Measurements from ENCODE around the gene MBOAT2.

Gene MBOAT2

GRCh38 chr2:8857709-8858108 lies 145.8 kb downstream of the MBOAT2 start:
- no peaks in the 10 kb centered on the region for H3K36me3 ChIP-seq (ENCODE audit: control insufficient read depth, low read length)
- no peak for TF ChIP-seq CTCF (IDR thresholded peaks at IDR 0.05; ENCODE audit: low read depth, low read length, poor library complexity, severe bottlenecking)
- no peak for TF ChIP-seq EZH2phosphoT487 (IDR thresholded peaks at IDR 0.05; ENCODE audit: borderline replicate concordance, low read length)
- no peaks in the 10 kb centered on the region for H3K9me3 ChIP-seq (ENCODE audit: control insufficient read depth, insufficient read depth, low read length)
- no peak overlapping the region for H3K27ac ChIP-seq (ENCODE audit: low read depth, low read length)
- no peak overlapping the region for H3K4me2 ChIP-seq (ENCODE audit: low read length)
- H4K20me1 ChIP-seq (ENCODE audit: control insufficient read depth, insufficient read depth, low read depth, low read length): no peaks in the 10 kb centered on the region
- H3K27me3 ChIP-seq (ENCODE audit: control insufficient read depth, low read length): no peaks in the 10 kb centered on the region
- H3K79me2 ChIP-seq (ENCODE audit: control insufficient read depth, low read length): no peaks in the 10 kb centered on the region
- H3F3A ChIP-seq (ENCODE audit: control insufficient read depth, insufficient read depth): no peaks in the 10 kb centered on the region
- H3K4me3 ChIP-seq (ENCODE audit: low read length): no peak overlapping the region
- H3K4me1 ChIP-seq (ENCODE audit: control insufficient read depth, low read length): no peaks in the 10 kb centered on the region
- H3K9me2 ChIP-seq (replicated peaks; ENCODE audit: control insufficient read depth, low read length): no peaks in the 10 kb centered on the region

GRCh38 chr2:8856176-8856575 lies 147.3 kb downstream of the MBOAT2 start:
- Histone ChIP-seq H3K9me3 (ENCODE audit: control insufficient read depth, insufficient read depth, low read length) (no peaks in the 10 kb centered on the region), H3K9me2 (replicated peaks; ENCODE audit: control insufficient read depth, low read length) (no peaks in the 10 kb centered on the region), H3K79me2 (ENCODE audit: control insufficient read depth, low read length) (no peaks in the 10 kb centered on the region), H4K20me1 (ENCODE audit: control insufficient read depth, insufficient read depth, low read depth, low read length) (no peaks in the 10 kb centered on the region), H3K4me2 (ENCODE audit: low read length) (no peak overlapping the region), H3K27me3 (ENCODE audit: control insufficient read depth, low read length) (no peaks in the 10 kb centered on the region), H3K27ac (ENCODE audit: low read depth, low read length) (no peak overlapping the region), H3K36me3 (ENCODE audit: control insufficient read depth, low read length) (no peaks in the 10 kb centered on the region), H3F3A (ENCODE audit: control insufficient read depth, insufficient read depth) (no peaks in the 10 kb centered on the region), H3K4me1 (ENCODE audit: control insufficient read depth, low read length) (no peaks in the 10 kb centered on the region), H3K4me3 (ENCODE audit: low read length) (no peak overlapping the region)
- TF ChIP-seq CTCF (IDR thresholded peaks at IDR 0.05; ENCODE audit: low read depth, low read length, poor library complexity, severe bottlenecking) (no peak), EZH2phosphoT487 (IDR thresholded peaks at IDR 0.05; ENCODE audit: borderline replicate concordance, low read length) (no peak)

- Histone ChIP-seq H3K79me2 (ENCODE audit: control insufficient read depth, low read length) (no peaks in the 10 kb centered on the region), H3K9me3 (ENCODE audit: control insufficient read depth, insufficient read depth, low read length) (no peaks in the 10 kb centered on the region), H3K36me3 (ENCODE audit: control insufficient read depth, low read length) (no peaks in the 10 kb centered on the region), H3K4me3 (ENCODE audit: low read length) (no peak overlapping the region), H3K4me1 (ENCODE audit: control insufficient read depth, low read length) (no peaks in the 10 kb centered on the region), H3K4me2 (ENCODE audit: low read length) (no peak overlapping the region), H3F3A (ENCODE audit: control insufficient read depth, insufficient read depth) (no peaks in the 10 kb centered on the region), H3K9me2 (replicated peaks; ENCODE audit: control insufficient read depth, low read length) (no peaks in the 10 kb centered on the region), H4K20me1 (ENCODE audit: control insufficient read depth, insufficient read depth, low read depth, low read length) (no peaks in the 10 kb centered on the region), H3K27ac (ENCODE audit: low read depth, low read length) (no peak overlapping the region), H3K27me3 (ENCODE audit: control insufficient read depth, low read length) (no peaks in the 10 kb centered on the region)
- no peak for TF ChIP-seq EZH2phosphoT487 (IDR thresholded peaks at IDR 0.05; ENCODE audit: borderline replicate concordance, low read length)
- TF ChIP-seq CTCF (IDR thresholded peaks at IDR 0.05; ENCODE audit: low read depth, low read length, poor library complexity, severe bottlenecking): no peak
Measured at GRCh38 chr2:8855010-8855409, 148.5 kb downstream of the MBOAT2 start.

- Histone ChIP-seq H3K9me3 (ENCODE audit: control insufficient read depth, insufficient read depth, low read length) (no peaks in the 10 kb centered on the region), H4K20me1 (ENCODE audit: control insufficient read depth, insufficient read depth, low read depth, low read length) (no peaks in the 10 kb centered on the region), H3K4me3 (ENCODE audit: low read length) (no peak overlapping the region), H3F3A (ENCODE audit: control insufficient read depth, insufficient read depth) (no peaks in the 10 kb centered on the region), H3K79me2 (ENCODE audit: control insufficient read depth, low read length) (no peaks in the 10 kb centered on the region), H3K36me3 (ENCODE audit: control insufficient read depth, low read length) (no peaks in the 10 kb centered on the region), H3K9me2 (replicated peaks; ENCODE audit: control insufficient read depth, low read length) (no peaks in the 10 kb centered on the region), H3K4me1 (ENCODE audit: control insufficient read depth, low read length) (no peaks in the 10 kb centered on the region), H3K27ac (ENCODE audit: low read depth, low read length) (no peak overlapping the region), H3K4me2 (ENCODE audit: low read length) (no peak overlapping the region), H3K27me3 (ENCODE audit: control insufficient read depth, low read length) (no peaks in the 10 kb centered on the region)
- TF ChIP-seq CTCF (IDR thresholded peaks at IDR 0.05; ENCODE audit: low read depth, low read length, poor library complexity, severe bottlenecking): no peak
- TF ChIP-seq EZH2phosphoT487 (IDR thresholded peaks at IDR 0.05; ENCODE audit: borderline replicate concordance, low read length): no peak
Measured at GRCh38 chr2:8853426-8853825, 150.1 kb downstream of the MBOAT2 start.
